OCI-LY7 (cell line): ENCODE data around the gene IGLL5. TPM values are rescaled to one million over a fixed set of nuclear protein-coding genes. Genes with fewer than 3 reads are reported as not detected.

Experiments used
- BruUV-seq: library from RNA; stranded (reverse); fragments of 400-500 nt; replicated peaks from 2 replicates; lab custom pipeline; 2021; lab: Mats Ljungman, UMichigan
- CTCF ChIA-PET: fragments of 300-600 bp; sonication (Branson Sonifier 250); formaldehyde crosslinking; loops from one replicate; lab custom pipeline; 2022; ENCODE audit warnings: antibody characterized with exemption; ENCODE audit not compliant: unreplicated experiment; lab: Charles Lee
- POLR2A ChIA-PET: fragments of 300-600 bp; sonication (Branson Sonifier 250); formaldehyde crosslinking; loops from one replicate; lab custom pipeline; 2022; ENCODE audit warnings: antibody characterized with exemption; lab: Charles Lee
- DNase-seq: peaks from one replicate; pipeline ENCODE4 v3.0.0-alpha.2; 2015; ENCODE audit warnings: low spot score
- H2AFZ ChIP-seq: fragments of 200-600 bp; sonication (generic), shearing (Covaris generic); 2 replicates; pipeline ENCODE4 v1.6.1; 2014; ENCODE audit warnings: mild to moderate bottlenecking, antibody characterized with exemption, low read length, moderate library complexity
- H3K27ac ChIP-seq: fragments of 200-600 bp; sonication (generic); 2 replicates; pipeline ENCODE4 v1.5.1; 2014; ENCODE audit warnings: mixed run types, low read depth, mild to moderate bottlenecking, moderate library complexity, low read length, inconsistent platforms; ENCODE audit not compliant: poor library complexity, severe bottlenecking
- H3K36me3 ChIP-seq: fragments of 200-600 bp; sonication (generic); 2 replicates; pipeline ENCODE4 v1.6.1; 2014; ENCODE audit warnings: mild to moderate bottlenecking, antibody characterized with exemption, low read length, moderate library complexity, mixed read lengths; ENCODE audit not compliant: insufficient read depth
- H3K4me1 ChIP-seq: fragments of 200-600 bp; sonication (generic); 2 replicates; pipeline ENCODE4 v1.5.1; 2014; ENCODE audit warnings: mild to moderate bottlenecking, low read length; ENCODE audit not compliant: insufficient read depth, poor library complexity, severe bottlenecking
- H3K4me2 ChIP-seq: fragments of 200-600 bp; sonication (generic); 2 replicates; pipeline ENCODE4 v1.6.1; 2014; ENCODE audit warnings: mild to moderate bottlenecking, low read length
- H3K4me3 ChIP-seq: fragments of 200-600 bp; sonication (generic); 2 replicates; pipeline ENCODE4 v1.5.1; 2014; ENCODE audit warnings: mild to moderate bottlenecking, low read depth, low read length; ENCODE audit not compliant: poor library complexity, severe bottlenecking
- H3K79me2 ChIP-seq: fragments of 200-600 bp; sonication (generic); 2 replicates; pipeline ENCODE4 v1.6.1; 2016; ENCODE audit warnings: low read depth, mild to moderate bottlenecking, low read length, moderate library complexity, mixed read lengths; ENCODE audit not compliant: insufficient read depth
- H3K9me2 ChIP-seq: fragments of 200-600 bp; sonication (generic); 2 replicates; pipeline ENCODE4 v1.6.1; 2016; ENCODE audit warnings: mild to moderate bottlenecking, low read length, mixed read lengths; ENCODE audit not compliant: insufficient read depth
- H3K9me3 ChIP-seq: fragments of 200-600 bp; sonication (generic); 2 replicates; pipeline ENCODE4 v1.6.1; 2014; ENCODE audit warnings: mild to moderate bottlenecking, mixed run types, low read length, mixed read lengths
- H4K20me1 ChIP-seq: fragments of 200-600 bp; sonication (generic); 2 replicates; pipeline ENCODE4 v1.6.1; 2014; ENCODE audit warnings: mild to moderate bottlenecking, antibody characterized with exemption, low read length, moderate library complexity, mixed read lengths; ENCODE audit not compliant: insufficient read depth
- CTCF ChIP-seq: fragments of 200-600 bp; sonication (generic); conservative IDR thresholded peaks from 2 replicates; pipeline ENCODE4 v1.5.1; 2014; ENCODE audit warnings: mild to moderate bottlenecking, antibody characterized with exemption, low read length, moderate library complexity, mixed read lengths
- EZH2phosphoT487 ChIP-seq: fragments of 200-600 bp; sonication (generic); IDR thresholded peaks from 2 replicates; pipeline ENCODE4 v1.6.1; 2018; ENCODE audit warnings: low read depth, borderline replicate concordance, mild to moderate bottlenecking, mixed run types, antibody characterized with exemption, low read length, moderate library complexity, mixed read lengths
- intact Hi-C: fragments of 100-400 bp; cut with micrococcal nuclease; formaldehyde crosslinking; loops from one replicate; pipeline ENCODE4 v1.10.0; 2022; ENCODE audit not compliant: unreplicated experiment
- total RNA-seq, 2 experiments: library from RNA; depleted of rRNA in 1 of 2; stranded (reverse); fragments of >200 nt in 1 of 2; shearing (Covaris generic) in 1 of 2; gene quantifications; 2 replicates each; pipeline ENCODE4 v1.2.3, GENCODE V29; 2014 to 2022

The IGLL5 gene
- total RNA-seq, 2 experiments from 2014 or later = 219 to 364 TPM

- intact Hi-C loops = loop anchor here (1.0 to 5.0 kb wide), 4 partner anchors 20 to 407 kb away; no protein-coding TSS in a partner anchor
- Histone ChIP-seq H3K4me3 (peak overlapping the region; percentile 32), H2AFZ (no peak overlapping the region), H4K20me1 (no peaks in the 10 kb centered on the region), H3K4me1 (peaks cover 92% of the 10 kb centered on the region), H3K27ac (peak overlapping the region; percentile 92), H3K9me2 (no peaks in the 10 kb centered on the region), H3K79me2 (no peaks in the 10 kb centered on the region), H3K4me2 (peak overlapping the region; percentile 74), H3K9me3 (no peaks in the 10 kb centered on the region), H3K36me3 (no peaks in the 10 kb centered on the region)
- POLR2A ChIA-PET = interaction anchor here (0.8 to 2.3 kb wide), 6 partner anchors 8 to 77 kb away, joined by 3 to 11 read pairs (median 4); no protein-coding TSS in a partner anchor
- BruUV-seq = TSS peak; percentile 92
- TF ChIP-seq EZH2phosphoT487 (no peak), CTCF (no peak)
- CTCF ChIA-PET = interaction anchor here (1.4 to 1.5 kb wide), 3 partner anchors 19 to 120 kb away, joined by 3 to 6 read pairs (median 3); no protein-coding TSS in a partner anchor
- peak; percentile 99 for DNase-seq
Measured at GRCh38 chr22:22865311-22866072, 22.1 kb upstream of the IGLL5 start.

- DNase-seq = no peak
- Histone ChIP-seq H2AFZ (no peak overlapping the region), H3K79me2 (no peaks in the 10 kb centered on the region), H3K9me2 (no peaks in the 10 kb centered on the region), H3K36me3 (no peaks in the 10 kb centered on the region), H3K4me1 (peaks cover 92% of the 10 kb centered on the region), H3K4me2 (peak overlapping the region; percentile 64), H3K9me3 (no peaks in the 10 kb centered on the region), H4K20me1 (no peaks in the 10 kb centered on the region), H3K4me3 (peak overlapping the region; percentile 14), H3K27ac (peak overlapping the region; percentile 92)
- TSS peak; percentile 98 for BruUV-seq
- ChIA-PET CTCF (interaction anchor here (1.4 to 1.5 kb wide), 3 partner anchors 18 to 121 kb away, joined by 3 to 6 read pairs (median 3); no protein-coding TSS in a partner anchor), POLR2A (interaction anchor here (0.7 to 2.3 kb wide), 6 partner anchors 9 to 870 kb away, joined by 3 to 11 read pairs (median 4); no protein-coding TSS in a partner anchor)
- intact Hi-C loops = loop anchor here (5.0 kb wide), 2 partner anchors 271 to 406 kb away; no protein-coding TSS in a partner anchor
- TF ChIP-seq CTCF (no peak), EZH2phosphoT487 (no peak)
Measured at GRCh38 chr22:22866381-22867111, 21.1 kb upstream of the IGLL5 start.
